ENCODE measurements around the gene SORL1.
"Not testable (repeated sequence)": the region's sequence is repeated elsewhere in the genome, so short reads cannot be mapped to it uniquely, and the experiment has no call there.

SORL1 gene

GRCh38 chr11:121563900-121564822 lies 112.0 kb downstream of the SORL1 start:
- DNase-seq: no peak

DNA sequence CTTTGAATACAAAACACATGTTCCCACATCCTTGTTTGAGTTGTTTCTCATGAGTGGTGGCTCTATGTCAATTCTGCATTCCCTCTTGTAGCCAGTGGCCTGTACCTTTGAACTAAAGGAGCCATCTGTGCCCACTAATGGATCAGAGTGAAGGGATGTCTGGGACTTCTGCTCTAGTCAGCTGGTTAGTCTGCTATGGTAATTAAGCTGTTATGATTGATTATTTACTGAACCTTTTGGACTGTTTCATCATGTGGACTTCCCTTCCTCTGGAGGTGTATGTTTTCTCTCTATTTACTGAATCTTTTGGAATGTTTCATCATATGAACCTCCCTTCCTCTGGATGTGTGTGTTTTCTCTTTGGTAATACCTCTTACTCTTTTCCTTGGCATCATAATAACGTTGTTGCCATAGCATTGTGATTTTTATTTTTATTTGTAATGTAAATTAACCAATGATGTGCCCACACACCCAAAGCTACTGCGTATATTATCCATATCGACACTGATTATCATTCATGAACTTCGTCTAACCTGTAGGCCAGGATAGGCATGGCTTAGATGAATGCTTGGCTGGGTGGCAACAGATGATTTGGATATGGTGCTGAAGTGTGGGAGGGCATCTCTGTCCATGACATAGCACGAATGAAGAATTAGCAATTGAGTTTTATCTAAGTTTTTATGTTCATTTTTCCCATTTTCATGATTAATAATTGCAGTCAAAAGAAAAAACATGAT lies 113.0 kb downstream of the SORL1 start:
- no peak for DNase-seq

GRCh38 chr11:121566279-121567168 lies 114.4 kb downstream of the SORL1 start:
- no peak for DNase-seq

- DNase-seq: no peak
Observed at GRCh38 chr11:121567995-121568394, 115.9 kb downstream of the SORL1 start.

DNA sequence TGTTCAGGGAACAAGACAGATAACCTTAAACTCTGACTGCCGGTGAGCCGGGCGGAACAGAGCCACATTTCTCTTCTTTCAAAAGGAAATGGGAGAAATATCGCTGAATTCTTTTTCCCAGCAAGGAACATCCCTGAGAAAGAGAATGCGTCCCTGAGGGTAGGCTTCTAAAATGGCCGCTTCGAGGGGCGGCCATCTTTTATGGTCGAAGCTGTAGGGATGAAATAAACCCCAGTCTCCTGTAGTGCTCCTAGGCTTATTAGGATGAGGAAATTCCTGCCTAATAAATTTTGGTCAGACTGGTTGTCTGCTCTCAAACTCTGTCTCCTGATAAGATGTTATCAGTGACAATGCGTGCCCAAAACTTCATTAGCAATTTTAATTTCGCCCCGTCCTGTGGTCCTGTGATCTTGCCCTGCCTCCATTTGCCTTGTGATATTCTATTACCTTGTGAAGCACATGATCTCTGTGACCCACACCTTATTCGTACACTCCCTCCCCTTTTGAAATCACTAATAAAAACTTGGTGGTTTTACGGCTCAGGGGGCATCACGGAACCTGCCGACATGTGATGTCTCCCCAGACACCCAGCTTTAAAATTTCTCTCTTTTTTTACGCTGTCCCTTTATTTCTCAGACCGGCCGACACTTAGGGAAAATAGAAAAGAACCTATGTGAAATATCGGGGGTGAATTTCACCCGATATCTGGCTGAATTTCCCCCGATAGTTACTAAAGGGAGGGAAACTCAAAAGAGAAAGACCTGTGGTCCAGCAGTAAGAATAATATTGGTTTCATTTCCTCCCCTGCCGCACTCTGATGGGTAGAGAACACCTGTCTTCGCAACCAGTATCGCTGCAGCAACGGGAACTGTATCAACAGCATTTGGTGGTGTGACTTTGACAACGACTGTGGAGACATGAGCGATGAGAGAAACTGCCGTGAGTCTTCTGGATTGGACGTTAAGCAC lies 117.5 kb downstream of the SORL1 start:
- not testable (repeated sequence) for DNase-seq

DNA sequence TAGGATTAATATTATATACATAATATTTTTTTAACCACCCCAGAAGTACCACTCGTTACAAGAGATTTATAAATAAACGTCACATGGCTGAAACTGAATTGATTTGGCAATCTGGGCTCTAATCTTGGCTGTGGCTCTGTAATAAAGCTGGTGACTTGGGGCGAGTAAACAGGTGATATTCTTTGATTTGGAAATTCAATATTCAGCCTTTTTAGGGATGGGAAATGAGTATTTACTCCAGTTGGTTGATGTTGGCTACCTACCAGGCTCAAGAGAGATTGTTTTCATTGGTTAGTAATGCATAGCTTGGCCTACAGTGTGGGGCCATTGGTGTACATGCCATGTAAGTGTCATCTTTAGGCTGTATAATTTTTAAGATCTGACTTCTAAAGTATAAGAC lies 118.3 kb downstream of the SORL1 start:
- no peak for DNase-seq

DNA sequence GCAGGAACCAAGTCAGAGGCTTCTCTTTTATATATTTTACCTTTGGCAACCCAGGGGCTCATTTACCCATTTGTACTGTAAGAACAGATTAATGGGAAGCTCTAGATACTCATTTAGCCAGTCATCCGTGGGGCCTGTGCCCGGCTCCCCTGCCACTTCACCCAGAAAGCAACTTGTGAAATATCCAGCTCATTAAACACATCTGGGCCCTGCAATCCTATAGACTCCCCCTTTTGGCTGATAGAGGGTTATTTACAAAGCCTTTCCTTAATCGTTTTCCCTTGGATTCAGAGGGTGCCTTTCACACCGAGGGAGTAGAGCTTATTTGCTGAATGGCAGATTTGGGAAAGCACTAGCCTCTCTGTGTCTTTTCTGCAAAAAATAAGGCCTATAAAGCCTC lies 119.4 kb downstream of the SORL1 start:
- no peak for DNase-seq

- DNase-seq: no peak
Observed at GRCh38 chr11:121572571-121573059, 120.5 kb downstream of the SORL1 start.

- DNase-seq: no peak
Observed at GRCh38 chr11:121574801-121575200, 122.7 kb downstream of the SORL1 start.

DNA sequence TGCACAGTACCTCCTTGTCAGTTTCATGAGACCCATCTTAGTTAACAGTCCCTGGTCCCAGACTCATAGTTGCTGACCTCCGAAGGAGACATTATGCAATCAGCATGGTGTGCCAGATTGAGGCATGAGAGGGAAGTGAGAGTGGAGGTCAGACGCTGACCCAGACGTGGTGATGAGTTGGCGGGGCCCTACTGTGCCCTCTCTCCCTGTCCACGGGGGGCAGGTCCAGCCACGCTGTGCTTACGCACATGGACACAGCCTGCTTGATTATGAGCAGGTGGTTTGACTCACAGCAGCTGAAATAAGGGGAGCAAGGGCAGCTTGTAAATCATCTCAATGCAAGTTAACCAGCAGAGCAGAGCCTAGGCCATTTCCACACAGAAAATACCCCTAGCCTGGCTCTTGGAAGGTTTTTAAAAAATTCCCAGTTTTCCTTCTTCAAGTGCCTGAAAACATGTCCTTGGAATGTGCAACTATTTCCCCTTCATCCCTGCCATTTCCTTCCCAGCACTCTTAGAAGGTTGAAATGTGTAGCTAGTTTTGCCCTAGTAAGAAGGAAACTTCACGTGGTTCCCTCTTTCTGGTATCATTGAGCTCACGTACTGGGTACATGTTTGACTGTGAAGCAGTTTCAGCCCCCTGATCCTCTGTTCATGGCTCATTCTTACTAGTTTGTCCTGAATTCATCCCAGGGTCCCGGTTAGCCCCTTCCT lies 123.3 kb downstream of the SORL1 start:
- DNase-seq: no peak

- DNase-seq: peak in 1 of 2 experiments; percentile 28
Observed at GRCh38 chr11:121575963-121576290, 123.8 kb downstream of the SORL1 start.

- no peak for DNase-seq
Observed at GRCh38 chr11:121576531-121576930, 124.4 kb downstream of the SORL1 start.

GRCh38 chr11:121577106-121577848 lies 125.2 kb downstream of the SORL1 start:
- no peak for DNase-seq

DNA sequence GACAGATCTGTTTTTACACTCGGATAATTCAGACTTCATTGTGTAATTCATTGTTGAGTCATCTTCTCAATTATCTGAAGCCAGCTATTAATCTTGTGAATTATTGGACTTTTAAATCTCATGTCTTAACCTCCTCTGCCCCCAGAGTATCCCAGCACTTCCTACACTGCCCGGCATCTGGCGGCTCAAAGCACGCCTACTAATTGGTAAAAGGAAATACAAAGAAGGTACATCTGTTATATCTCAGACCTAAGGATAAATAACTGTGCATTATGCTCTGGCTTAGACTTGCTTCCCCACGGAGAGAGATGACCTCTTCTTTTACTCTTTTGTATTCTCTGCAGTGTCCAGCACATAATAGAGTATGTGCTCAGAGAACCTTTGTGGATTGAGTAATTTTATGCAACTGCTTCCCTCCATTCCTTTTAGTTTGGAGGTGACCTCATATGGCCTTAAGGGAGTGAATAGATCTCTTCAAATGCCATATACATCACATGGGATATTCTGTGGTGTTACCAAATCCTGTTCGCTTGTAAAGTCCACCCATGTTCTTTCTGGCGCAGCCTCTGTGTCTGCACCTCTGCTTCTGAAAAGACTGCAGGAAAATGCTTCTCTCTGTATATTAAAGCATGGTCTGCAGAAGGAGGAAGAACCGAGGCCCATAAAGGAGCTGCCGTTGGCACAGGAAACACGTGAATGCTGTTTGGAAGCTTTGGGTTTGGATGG lies 126.3 kb downstream of the SORL1 start:
- DNase-seq: no peak

DNA sequence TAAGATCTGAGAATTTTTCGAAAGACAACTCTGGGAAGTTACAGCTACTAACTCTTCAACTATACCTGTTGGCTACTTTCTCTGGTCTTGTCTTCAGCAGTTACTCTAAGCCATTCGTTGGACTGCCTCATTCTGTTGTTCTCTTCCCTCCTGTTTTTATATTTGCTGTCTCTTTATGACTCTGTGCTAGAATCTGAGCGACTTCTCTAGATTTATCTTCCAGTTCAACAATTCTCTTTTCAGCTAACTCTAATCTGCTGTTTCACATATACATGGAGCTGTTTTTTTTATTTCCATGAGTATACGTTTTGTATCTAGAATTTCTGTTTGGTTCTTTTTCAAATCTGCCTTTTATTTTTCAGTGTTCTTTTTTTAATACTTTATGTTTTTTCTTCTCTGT lies 128.0 kb downstream of the SORL1 start:
- DNase-seq: no peak

DNA sequence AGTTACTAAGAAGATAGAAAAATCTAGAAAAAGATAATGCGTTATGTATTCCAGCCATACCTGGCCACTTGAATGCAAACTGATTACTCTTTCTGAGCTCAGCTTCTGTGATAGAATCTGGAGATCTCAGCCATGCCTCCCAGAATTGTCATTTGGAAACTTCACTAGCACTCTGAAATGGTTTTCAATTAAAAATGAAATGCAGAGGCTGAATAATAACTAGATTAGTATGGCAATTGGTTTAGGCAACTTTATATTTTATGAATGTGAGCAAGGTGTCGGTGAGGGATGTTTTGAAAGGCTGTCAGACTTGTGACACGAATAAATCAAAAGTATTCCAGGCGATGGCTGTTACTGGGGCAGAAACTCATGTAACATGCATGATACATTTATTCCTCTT lies 129.5 kb downstream of the SORL1 start:
- no peak for DNase-seq

GRCh38 chr11:121582296-121582695 lies 130.2 kb downstream of the SORL1 start:
- DNase-seq: no peak

- no peak for DNase-seq
Observed at GRCh38 chr11:121583825-121584224, 131.7 kb downstream of the SORL1 start.

GRCh38 chr11:121586750-121587149 lies 134.6 kb downstream of the SORL1 start:
- DNase-seq: no peak

DNA sequence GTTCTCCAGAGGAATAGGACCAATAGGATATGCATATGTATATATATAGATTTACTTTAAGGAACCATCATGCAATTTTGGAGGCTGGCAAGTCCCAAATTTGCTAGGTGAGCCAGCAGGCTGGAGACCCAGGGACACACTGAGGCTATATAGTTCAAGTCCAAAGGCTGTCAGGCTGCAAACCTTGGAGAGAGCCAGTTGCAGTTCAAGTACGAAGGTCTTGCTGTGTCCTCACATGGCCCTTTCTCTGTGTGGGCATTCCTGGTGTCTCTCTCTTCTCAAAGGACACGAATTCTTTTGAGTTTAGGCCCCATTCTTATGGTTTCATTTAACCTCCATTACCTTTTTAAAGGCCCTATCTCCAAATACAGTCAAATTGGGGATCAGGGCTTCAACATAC lies 135.1 kb downstream of the SORL1 start:
- DNase-seq: no peak

Measured in activated T-cell treated with anti-CD3 and anti-CD28 coated beads, Interleukin-2, amount 50 U/mL, for 48 hours (primary cell).